NCI-H2227 (cell line): ENCODE measurements around the gene JAGN1.
A peak's percentile ranks its signal among the peaks of the same experiment; 100 is the strongest.
"Not testable (repeated sequence)": the region's sequence is repeated elsewhere in the genome, so short reads cannot be mapped to it uniquely, and the experiment has no call there.

Experiments
- DNase-seq: peaks from one replicate; lab custom pipeline; 2025; ENCODE audit not compliant: unreplicated experiment; lab: John Stamatoyannopoulos, UW

Gene JAGN1

DNA sequence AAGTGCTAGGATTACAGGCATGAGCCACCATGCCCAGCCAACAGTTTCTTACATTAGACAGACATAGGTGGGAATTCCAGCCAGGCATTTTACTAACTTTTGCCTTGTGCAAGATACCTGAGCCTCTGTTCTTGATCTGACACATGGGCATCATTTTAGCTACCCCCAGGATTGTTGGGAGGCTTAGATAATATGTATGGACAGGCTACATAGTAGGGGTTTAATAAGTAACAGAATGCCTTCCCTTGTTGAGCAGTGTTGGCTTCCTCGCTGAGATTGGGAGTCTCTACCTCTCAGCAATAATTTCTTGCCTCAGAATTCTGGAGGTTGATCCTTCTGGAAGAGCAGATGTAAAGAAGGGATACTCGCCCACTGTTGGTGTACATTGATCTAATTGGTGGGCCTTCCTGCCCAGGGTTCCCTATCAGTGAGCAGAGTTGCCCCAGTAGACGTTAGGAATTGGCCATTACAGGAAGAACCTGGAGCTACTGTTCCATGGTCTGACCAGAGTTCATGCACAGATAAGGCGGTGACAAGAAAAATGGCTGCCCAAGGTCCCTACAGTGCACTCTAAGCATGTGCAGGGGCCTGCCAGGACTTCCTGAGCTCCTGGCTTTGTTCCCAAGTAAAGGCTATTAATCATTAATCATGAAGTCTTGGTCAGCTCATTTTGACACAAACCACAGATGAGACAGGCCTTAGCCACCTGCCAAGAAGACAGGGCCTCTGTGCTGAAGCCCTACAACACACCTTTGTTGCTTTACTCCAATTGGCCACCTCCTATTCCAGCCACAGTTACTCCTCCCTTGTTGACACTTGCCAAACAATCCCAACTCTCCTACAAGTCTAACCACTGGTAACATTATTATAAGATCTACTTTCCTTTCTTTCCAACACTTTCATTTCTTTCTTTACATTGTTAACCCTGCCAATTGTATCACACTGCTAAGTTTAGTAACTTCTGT lies 7.3 kb downstream of the JAGN1 start:
- DNase-seq, result no peak

- DNase-seq, result no peak
Measured at GRCh38 chr3:9898467-9899241, 8.2 kb downstream of the JAGN1 start.

GRCh38 chr3:9899289-9899791 lies 8.9 kb downstream of the JAGN1 start:
- DNase-seq, result no peak

- DNase-seq, result not testable (repeated sequence)
Measured at GRCh38 chr3:9900965-9901415, 10.6 kb downstream of the JAGN1 start.

DNA sequence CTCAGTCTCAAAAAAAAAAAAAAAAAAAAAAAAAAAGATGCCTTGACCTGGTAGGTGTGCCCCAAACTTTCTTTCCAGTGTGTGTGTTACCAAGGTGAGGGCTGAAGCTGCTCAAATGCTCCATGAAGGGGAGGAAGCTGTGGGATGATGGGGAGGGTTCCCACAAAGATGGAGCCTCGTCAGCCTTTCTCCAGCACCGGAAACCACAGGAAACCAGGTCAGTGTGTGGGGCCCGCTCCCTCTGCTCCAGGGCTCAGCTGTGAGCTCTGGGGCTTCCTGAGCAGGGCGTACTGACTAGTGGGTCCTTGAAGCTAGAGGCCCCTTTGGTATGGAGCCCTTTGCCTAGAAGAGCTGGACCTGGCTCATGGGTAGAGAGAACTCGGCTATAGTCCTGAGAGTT lies 11.6 kb downstream of the JAGN1 start:
- DNase-seq, result no peak

DNA sequence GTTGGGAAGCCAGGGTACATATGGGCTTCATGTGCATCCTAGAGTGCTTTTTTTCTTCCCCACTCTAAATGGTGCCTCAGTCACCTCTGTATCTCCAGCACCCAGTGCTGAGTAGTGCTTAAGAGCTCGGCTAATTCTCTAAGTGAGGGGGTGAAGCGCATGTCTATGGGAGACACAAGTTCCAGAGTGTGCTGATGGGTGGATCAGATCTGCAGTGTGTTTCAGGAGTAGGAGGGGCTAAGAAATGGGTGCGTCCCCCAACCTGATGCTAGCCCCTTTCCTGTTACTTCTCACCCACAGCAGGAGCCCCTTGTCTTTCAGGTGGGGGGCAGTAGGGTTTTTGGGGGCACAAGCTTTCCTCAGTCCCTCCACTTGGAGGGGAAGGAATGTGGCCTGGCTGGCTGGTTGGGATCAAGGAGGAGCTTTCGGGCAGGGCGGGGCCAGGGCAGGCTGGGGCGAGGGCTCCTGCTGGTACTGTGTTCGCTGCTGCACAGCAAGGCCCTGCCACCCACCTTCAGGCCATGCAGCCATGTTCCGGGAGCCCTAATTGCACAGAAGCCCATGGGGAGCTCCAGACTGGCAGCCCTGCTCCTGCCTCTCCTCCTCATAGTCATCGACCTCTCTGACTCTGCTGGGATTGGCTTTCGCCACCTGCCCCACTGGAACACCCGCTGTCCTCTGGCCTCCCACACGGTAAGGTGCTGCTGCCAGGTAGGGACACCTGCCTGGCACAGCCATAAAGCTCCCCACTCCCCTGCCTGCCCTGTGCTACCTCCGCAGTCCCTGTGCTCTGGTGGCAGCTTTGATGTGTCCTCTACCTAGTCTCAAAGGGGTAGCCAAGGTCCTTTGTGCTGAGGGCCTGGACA lies 12.2 kb downstream of the JAGN1 start, which contains the start of gene IL17RE:
IL17RE (plus strand) TSS at position 477 of the 866 bp plus-strand sequence; CDS start at position 562, 85 bp downstream.
- DNase-seq, result no peak

- no peak for DNase-seq
Measured at GRCh38 chr3:9903238-9903624, 12.8 kb downstream of the JAGN1 start.

DNA sequence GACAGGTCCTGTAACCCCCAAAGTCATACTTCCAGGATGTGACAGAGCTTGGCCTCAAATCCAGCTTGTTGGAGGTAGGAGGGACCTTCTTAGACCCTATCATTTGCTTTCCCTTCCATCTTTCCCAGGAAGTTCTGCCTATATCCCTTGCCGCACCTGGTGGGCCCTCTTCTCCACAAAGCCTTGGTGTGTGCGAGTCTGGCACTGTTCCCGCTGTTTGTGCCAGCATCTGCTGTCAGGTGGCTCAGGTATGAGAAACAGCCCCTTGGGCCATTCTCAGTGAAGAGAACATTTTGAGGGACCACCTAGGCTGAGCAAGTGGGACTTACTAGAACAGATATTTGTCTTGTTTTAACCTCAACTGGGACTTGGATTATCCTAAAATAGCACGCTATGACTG lies 13.5 kb downstream of the JAGN1 start:
- DNase-seq, result no peak

DNA sequence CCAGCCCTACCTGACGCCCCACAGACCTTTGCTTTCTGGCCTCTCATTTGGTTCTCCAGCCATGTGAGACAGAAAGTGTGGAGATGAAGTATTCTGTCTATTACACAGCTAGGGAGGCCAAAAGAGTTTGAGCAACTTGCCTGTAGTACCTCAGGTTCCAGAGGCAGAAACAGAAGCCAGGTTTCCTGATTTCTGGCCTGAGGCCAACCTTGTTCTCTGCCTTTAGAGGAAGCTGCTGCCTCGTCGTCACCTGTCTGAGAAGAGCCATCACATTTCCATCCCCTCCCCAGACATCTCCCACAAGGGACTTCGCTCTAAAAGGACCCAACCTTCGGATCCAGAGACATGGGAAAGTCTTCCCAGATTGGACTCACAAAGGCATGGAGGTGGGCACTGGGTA lies 16.1 kb downstream of the JAGN1 start:
- DNase-seq, result no peak

DNA sequence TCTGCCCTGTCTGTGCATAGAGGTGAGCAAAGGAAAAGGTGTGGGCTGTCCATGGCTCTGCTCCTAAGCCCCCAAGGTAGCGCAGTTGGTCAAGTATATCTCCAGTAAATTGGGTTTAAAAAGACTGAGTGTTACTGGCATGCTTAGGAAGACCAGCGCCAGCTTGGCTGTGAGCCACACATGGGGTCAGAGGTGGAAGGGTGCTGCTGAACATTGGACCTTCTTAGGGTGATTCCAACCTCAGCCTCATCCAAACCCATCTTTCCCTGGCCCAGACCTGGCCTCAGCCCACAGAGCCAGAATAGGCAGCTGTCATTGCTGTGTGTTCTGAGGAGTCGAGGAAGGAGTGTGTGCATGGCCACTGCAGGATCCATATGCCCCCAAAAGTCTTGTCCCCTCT lies 17.9 kb downstream of the JAGN1 start:
- no peak for DNase-seq

DNA sequence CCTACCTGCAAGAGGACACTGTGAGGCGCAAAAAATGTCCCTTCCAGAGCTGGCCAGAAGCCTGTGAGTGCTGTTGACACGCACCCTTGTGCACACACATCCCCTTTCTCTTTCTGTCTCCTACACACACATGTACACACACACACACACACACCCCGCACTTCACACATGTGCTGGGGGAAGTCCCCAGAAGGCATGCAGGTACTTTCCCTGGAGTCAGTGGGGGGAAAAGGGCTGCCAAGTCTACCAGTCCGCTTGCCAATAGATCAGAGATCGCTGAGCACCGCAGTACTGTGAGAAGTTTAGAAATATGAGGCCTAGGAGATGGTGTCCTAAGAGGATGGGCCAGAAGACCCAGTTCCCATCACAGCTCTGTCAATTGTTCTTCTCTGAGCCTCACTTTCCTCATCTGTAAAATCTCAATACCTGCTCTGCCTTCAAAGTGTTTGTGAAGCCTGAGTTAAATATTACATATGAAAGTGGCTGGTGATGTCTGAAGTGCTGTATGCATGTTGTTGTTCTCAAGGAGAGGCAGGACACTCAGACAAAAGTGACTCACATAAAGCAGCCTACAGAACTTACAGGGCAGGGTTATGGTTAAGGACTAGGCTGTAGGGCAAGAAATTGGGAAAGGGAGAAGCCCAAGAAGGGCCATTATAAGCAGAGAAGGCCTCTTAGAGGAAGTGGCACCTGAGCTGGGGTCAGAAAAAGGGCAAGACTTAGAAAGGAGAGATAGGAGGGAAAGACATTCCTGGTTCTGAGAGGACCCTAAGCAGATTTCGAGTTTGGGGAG lies 19.0 kb downstream of the JAGN1 start:
- no peak for DNase-seq

- no peak for DNase-seq
Measured at GRCh38 chr3:9911863-9912262, 21.5 kb downstream of the JAGN1 start.

DNA sequence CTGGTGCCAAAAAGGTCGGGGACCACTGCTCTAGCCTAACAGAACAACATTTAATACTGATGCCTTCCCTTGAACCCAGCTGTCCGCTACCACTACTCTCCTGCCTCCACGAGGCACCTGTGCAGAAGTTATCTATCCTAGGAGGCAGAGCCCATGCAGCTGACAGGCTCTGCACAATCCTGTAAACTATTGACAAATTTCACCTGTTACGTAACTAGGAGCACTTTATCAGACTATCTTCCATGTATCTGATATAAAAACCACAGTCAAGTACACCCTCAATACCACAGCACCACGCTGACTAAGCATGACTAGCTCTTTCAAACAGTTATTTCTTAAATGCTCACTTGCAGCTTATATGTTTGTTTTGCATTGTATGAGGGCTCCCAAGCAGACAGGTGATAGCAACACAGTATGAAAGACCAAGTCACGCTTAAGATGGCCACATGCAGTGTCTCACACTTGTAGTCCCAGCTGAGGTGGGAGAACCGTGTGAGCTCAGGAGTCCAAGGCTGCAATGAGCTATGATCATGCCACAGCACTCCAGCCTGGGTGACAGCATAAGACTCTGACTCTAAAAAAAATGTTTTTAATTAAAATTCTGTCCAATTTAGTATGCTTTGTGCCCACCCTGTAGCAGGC lies 22.0 kb downstream of the JAGN1 start:
- no peak for DNase-seq

DNA sequence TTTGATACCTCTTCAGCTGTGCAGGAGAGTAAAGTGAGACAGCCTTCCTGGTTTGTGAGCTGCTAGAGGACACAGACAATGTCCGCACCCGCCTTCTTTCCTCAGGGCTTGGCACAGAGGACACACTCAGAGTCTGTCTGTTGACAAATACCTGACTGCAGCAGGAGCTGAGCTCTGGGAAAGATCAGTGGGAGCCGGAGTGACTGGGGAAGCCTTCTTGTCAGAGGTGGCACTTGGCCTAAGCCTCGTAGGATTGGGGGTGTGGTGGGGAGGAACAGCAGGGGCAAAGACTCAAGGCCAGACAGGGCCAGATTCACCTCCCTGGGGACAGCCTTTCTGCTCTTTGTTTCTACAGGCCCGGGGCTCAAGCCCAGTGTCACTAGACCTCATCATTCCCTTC lies 23.2 kb downstream of the JAGN1 start:
- DNase-seq, result no peak

- no peak for DNase-seq
Measured at GRCh38 chr3:9914011-9914410, 23.6 kb downstream of the JAGN1 start.

DNA sequence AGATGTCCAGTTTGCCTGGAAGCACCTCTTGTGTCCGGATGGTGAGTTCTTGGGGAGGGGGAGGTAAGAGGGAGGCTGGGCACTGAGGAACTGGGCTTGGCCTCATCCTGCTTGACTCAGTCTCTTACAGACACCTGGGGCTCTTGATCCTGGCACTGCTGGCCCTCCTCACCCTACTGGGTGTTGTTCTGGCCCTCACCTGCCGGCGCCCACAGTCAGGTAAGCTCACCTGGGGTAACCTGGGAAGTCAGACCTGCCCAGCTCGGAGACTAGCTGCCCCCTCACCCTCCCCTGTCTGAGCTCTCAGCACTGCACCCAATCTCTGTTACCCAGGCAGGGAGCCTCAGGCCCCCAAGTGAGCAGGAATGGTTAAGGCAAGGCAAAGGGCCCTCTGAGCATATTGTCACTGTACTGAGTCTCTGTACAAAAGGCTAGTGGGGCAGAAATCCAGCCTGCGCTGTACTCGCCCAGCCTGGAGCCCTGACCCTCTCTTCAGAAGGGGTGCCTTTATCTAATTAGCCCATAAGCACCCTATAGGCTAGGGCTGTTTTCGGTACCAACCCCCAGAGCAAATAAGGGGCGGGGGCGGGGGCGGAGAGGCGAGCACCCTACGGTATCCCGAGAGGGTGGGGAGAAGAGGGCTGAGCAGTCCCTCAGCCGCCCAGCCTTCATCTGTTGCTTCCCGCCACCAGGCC lies 24.3 kb downstream of the JAGN1 start:
- DNase-seq, result no peak

- DNase-seq, result peak; percentile 52
Measured at GRCh38 chr3:9915254-9916141, 25.1 kb downstream of the JAGN1 start.

GRCh38 chr3:9916346-9916733 lies 25.9 kb downstream of the JAGN1 start:
- no peak for DNase-seq
